HG03442 (cell line): Measurements from ENCODE around the gene SLC24A5.

ENCODE experiments used
- ATAC-seq: cut with Tn5 transposase; IDR thresholded peaks from one replicate; pipeline ENCODE4 v1.9.1; 2021; ENCODE audit warnings: mild to moderate bottlenecking, moderate library complexity; ENCODE audit not compliant: unreplicated experiment

The SLC24A5 gene

GRCh38 chr15:48185529-48185928 is 64.7 kb downstream of the SLC24A5 start:
- ATAC-seq, result no peak

DNA sequence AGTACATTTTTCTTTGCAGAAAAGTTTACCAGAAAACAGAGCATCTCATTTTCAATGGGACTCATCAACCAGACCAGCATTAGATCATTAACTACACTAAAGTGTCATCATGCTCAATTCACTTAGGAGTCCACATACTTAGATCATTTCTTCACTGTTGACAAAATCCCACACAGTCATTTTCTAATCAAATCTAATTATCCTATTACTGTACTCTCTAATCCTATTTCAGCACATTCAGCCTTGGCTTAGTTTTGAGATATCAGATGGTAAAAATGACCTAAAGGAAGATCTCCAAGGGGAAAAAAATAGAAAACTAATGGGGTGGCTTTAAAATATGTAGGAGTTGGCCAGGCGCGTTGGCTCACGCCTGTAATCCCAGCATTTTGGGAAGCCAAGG is 65.5 kb downstream of the SLC24A5 start:
- ATAC-seq, result no peak

GRCh38 chr15:48190932-48191573 is 70.3 kb downstream of the SLC24A5 start:
- ATAC-seq, result no peak

- no peak for ATAC-seq
These were observed 70.9 kb downstream of the SLC24A5 start, which contains the start of gene CTXN2 for GRCh38 chr15:48191574-48192225. Gene CTXN2, plus strand, starts transcription at chr15:48191665. Its CDS starts 9,636 bp downstream, at chr15:48201301.
